HG02840 (cell line): ENCODE results near the gene CHRNA4.

Source experiments
- ATAC-seq: cut with Tn5 transposase; IDR thresholded peaks from one replicate; pipeline ENCODE4 v1.9.1; 2021; ENCODE audit warnings: mild to moderate bottlenecking, moderate library complexity, moderate number of reproducible peaks; ENCODE audit not compliant: unreplicated experiment, low FRiP score

Gene CHRNA4

DNA sequence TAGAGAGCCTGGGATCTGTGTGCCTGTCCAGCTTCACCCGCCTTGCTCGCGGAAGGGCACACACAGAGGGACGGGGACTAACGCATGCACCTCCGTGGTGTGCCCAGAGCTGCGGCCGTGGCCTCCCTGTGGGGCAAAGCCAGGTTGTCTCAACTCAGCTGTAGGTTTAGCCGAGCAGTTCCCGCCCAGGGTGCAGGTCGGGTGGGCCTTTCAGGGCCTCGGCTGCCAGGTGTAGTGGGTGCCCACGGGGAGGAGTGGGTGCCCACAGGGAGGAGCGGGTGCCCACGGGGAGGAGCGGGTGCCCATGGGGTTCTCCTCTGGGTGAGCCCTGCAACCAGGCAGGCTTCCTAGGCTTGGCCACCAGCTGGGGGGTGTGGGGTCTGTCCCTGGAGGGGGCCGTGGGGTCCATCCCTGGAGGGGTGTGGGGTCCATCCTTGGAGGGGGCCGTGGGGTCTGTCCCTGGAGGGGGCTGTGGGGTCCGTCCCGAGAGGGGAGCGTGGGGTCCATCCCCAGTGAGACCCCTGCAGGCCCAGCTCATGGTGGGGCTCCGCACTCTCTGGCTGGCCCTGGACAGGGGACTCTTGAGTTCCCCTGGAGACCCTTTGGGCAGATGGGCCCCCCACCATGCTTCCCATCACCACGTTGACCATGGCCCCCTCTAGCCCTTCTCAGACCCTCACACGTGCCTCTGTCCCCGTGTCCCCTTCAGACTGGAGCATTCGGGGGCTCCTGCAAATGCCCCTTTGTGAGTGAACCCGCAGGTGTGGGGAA lies 37.8 kb upstream of the CHRNA4 start:
- ATAC-seq: no peak

DNA sequence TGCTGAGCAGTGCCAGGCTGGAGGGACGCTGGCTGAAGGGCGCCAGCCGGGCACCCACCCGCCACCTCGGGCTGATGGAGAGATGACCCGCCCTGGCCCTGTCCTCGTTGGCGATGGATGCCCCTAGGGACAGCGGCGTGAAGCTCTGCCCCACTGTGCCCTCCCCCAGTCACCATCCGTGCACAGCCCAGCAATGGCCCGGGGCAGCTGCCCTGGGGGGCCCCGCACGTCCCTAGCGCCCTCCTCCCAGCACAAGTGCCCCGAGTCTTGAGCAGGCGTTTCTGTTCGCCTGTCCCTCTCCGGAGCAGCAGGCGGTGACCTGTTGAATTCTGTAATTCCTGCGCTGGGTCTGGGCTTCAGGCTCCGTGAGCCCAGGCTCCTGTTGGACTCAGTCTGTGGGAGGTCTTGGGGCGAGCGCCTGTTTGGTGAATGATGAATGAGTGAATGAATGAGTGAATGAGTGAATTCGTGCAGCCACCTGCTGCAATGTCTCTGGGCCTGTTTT lies 36.8 kb upstream of the CHRNA4 start:
- ATAC-seq: no peak

DNA sequence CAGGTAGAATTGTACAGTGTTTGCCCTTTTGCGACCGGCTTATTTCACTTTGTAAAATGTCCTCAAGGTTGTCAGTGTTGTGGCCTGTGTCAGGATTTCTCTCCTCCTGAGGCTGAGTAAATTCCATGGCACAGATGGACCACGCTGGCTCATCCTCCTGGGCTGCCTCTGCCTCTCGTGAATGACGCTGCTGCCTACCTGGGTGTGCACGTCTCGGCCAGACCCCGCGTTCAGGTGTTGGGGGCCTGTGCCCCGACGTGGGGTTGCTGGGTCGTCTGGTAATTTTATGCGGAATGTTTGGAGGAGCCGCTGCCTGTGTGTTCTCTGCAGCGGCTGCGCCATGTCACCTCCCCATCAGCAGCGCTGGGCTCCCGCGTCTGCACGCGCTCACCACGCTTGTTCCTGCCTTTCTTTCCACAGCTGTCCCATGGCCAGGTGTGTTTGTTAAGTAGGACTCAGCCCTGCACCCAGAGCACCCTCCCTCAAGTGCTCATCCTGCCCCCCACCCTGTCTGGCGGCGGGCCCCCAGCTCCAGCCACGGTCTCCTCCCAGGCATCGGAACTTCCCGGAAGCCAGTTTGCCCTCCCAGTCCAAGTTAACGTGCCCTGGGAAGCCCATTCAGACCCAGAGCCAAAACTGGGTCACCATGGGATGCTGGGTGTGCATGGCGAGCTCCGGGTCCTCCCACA lies 36.1 kb upstream of the CHRNA4 start:
- no peak for ATAC-seq

DNA sequence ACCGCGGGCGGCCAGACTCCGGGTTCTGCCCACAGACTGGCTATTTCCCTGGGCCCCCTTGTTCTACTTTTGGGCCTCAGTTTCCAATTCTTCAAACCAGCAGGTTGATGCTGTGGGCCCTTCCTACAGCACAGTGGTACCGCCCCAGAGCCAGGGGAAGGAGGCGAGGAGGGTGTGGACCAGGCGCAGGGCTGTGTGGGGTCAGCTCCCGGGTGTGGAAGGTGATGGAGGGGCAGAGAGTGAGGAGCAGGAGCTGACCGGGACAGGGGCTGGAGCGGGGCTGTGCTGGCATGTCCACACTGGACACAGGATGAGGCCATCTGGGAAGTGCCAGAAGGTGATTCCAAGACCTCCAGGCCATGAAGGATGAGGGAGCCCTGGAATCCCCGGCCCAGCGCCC lies 35.2 kb upstream of the CHRNA4 start:
- ATAC-seq: no peak

DNA sequence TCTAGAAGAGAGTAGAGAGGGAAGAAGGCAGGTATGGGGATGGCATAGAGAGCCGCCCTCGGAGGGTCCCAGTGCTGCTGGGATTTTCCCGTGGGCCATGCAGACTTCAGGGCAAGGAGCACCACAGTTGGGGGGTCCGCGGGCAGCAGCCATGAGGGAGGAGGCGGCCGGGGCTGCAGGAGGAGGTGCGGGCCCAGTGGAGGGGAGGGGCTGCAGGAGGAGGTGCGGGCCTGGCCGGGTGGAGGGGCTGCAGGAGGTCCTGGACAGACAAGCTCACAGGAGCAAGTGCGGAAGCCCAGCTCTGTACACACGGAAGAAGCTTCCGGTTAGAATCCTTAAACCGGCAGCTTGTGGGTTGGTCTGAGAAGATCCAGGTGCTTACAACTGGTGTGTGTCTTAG lies 34.6 kb upstream of the CHRNA4 start:
- ATAC-seq: no peak

DNA sequence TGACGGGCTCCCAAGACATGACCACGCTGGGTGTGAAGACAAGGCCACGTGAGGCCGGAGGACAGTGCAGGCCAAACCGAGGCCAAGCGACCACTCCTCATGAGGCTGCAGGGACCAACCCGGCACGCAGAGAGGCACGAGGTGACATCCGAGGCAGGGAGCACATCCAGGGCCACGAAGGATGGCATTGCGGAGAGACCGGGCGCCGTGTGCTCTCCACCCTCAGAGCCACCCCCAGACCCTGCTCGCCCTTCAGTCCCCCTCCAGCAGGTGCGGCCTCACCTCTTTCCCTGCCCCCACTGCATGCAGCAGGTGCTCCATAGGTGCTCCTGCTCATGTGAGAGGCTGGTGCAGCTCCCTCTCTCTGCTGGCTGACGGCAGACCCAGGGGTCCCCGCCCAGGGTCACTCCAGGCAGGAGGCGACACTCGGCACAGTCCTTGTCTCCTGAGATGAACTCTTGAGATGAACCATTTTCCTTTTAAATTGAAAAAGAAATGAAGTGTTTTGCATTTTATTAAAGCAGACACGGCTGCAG lies 33.8 kb upstream of the CHRNA4 start:
- ATAC-seq: no peak

DNA sequence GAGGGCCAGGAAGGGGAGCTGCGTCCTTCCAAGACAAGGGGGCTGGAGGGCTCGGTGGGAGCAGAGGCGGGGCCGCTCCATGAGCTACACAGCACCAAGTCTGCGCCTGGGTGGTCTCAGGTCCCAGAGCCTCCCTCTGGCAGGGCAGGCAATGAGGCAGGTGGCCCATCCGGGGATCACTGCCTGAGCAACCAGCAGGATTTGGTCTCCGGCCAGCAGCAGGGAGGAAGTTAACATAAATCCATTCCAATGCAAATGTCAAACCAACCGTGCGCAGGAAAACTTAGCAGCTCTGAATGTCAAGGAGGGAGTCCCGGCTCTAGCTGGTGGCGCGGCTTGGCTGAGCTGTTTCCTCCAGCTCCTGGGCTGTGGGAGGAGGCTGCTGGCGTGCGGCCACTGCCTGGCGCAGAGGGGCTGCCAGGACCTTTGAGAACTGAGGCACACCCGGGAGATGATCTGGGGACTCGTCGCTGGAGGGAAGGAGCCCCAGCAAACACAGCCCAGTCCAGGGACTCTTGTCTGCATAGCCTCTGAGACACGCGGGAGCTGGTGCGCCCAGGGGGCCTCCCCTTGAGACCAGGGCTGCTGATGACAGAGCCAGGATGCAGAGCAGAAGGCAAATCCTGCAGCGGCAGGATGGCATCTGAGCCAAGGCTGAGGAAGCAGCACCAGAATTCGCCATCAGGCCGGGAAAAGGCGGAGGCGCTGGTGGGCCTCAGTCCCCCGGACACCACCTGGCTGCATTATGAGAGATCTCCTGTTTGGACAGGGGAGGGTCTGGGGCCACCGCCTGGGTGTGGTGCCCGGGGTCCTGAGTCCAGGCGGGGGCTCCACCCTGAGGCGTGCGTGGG lies 33.1 kb upstream of the CHRNA4 start:
- ATAC-seq: no peak

DNA sequence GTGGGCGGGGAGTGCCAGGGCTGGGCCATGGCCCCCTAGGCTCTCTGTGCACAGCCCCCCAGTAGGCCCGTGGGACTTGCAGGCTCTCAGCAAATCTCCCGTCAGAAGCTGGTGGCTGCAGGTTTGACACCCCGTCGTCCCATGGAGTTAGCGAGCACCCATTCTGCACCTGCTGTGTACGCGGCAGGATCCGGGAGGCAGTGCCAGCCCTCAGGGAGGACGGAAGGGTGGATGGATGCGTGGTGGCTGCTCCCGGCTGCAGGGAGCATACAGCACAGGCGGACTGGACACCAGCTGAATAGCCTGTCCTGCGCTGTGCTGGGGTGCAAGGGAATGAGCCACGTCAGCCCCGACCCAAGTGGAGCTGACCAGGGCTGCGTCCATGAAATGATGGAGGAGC lies 32.4 kb upstream of the CHRNA4 start:
- no peak for ATAC-seq

DNA sequence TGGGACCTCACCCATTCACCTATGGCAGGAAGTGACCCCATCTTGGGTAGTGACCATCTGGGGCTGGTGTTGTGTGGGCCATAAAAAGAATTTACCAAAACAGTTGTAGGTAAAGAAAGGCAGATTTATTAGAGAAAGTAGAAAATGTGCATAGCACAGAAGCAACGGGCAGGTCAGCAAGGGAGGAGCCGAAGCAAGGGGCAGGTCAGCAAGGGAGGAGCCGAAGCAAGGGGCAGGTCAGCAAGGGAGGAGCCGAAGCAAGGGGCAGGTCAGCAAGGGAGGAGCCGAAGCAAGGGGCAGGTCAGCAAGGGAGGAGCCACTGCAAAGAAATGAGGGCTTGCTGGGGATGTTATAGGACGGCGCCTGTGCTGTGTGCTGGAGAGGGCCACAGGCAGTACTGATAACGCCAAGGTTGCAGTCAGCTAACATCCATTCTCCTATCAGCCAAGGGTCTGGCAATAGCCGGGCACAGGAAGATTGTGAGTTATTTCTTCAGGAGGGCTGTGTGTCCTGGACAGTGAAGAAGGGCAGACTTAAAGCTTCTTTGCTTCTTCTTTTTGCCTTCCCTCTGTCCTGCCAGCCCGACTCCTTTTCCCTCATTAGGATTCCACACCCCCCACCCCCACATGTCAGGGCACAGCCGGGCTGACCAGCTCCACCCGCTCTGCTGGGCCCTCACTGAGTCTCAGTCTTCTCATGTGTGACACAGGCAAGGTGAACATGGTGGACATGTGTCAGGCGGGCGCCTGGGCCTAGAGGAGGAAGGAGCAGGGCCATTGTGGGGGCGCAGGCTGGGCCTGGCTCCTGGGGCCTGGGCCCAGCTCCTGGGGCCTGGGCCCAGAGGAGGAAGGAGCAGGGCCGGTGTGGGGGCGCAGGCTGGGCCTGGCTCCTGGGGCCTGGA lies 31.6 kb upstream of the CHRNA4 start:
- no peak for ATAC-seq

DNA sequence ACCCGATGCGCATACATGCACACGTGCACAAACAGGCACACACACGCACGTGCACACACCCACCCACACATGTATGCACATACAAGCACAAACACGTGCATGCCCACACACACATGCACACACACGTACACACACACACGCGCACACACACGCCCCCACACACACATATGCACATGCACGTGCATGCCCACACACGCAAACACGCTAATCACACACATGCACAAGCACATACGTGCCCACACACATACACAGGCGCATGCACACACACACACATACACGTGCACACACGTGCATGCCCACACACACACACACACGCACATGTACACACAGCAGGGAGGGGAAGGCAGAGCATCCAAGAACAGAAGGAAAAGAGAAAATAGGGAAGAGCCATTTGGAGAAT lies 26.8 kb upstream of the CHRNA4 start:
- no peak for ATAC-seq

DNA sequence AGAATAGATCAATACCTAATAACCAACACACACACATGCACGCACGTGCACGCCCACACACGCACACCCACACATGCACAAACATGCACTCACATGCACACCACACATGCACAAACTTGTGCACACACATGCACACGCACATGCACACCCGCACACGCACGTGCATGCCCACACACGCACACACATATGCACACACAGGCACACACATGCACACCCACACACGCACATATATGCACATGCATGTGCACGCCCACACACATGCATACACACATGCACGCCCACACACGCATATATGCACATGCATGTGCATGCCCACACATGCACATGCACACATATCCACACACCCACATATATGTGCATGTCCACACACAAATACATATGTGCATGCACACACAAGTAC lies 26.2 kb upstream of the CHRNA4 start:
- no peak for ATAC-seq

DNA sequence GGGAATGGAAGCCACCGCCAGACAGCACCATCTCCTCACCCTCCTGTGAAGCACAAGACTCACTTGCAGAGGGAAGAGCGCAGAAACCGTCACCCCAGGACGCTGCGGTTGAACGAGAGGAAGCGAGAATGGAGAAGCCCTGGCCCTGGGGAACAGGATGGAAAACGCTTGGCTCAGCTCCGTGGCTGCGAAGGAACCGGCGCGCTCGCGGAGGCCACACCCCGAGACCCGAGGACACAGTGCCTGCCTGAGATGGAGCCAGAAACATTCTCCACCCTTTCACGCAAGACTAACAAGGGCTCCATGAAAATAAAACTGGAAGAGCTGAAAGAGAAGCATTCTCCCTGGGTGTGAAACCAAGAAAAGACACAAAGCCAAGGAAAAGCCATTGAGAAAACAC lies 25.3 kb upstream of the CHRNA4 start:
- no peak for ATAC-seq

DNA sequence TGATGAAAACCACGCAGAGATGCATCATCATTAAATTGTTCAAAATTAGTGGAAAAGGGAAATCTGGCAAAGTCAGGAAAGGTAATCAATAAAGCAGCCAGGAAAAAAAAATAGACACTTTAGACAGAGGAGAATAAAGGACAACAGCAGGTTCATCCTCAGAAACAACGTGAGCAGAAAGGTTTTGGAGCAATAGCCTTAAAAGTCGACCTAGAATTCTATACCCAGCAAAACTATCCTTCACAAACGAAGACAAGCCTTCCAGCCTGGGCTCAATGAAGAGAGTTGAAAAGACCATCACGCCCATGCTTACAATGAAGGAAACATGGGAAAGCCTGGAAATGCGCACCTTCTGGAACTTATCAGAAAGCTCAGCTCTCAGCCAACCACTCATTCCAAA lies 24.7 kb upstream of the CHRNA4 start:
- no peak for ATAC-seq

DNA sequence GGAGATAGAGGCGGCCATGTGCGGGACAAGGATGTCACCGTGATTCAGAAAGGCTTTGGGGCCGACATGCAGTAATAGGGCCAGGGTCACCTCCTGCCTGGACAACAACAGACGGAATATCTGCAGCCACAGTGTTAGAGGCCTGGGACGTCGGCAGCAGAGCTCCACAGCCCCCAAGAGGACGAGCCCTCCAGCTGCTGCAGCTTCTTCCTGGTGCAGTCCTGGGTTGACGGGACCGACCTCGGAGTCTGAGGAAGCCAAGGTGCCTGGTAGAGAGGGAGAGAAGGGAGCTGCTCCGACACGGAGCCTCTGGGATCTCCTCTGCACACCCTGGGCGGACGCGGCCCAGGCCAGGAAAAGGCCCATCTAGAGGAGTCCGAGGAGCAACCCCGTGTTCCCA lies 23.2 kb upstream of the CHRNA4 start:
- no peak for ATAC-seq

DNA sequence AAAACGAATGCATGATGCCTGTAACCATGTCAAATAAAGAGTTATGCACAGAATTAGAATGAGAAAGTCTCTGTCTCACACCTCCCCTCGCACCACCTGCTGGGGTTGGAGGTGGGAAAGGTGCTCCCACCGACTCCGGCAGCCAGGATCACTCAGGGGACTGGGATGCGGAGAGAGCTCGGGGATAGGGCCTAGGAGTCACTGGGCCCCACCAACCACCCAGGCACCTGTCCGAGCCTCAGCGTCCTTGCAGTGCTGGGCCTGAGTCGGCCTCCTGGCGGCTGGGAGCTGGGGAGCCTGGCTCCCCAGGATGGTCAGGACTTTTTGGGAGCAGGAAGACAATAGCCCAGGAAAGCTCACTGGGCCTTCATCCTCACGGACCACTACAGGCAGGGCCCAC lies 22.4 kb upstream of the CHRNA4 start:
- no peak for ATAC-seq

DNA sequence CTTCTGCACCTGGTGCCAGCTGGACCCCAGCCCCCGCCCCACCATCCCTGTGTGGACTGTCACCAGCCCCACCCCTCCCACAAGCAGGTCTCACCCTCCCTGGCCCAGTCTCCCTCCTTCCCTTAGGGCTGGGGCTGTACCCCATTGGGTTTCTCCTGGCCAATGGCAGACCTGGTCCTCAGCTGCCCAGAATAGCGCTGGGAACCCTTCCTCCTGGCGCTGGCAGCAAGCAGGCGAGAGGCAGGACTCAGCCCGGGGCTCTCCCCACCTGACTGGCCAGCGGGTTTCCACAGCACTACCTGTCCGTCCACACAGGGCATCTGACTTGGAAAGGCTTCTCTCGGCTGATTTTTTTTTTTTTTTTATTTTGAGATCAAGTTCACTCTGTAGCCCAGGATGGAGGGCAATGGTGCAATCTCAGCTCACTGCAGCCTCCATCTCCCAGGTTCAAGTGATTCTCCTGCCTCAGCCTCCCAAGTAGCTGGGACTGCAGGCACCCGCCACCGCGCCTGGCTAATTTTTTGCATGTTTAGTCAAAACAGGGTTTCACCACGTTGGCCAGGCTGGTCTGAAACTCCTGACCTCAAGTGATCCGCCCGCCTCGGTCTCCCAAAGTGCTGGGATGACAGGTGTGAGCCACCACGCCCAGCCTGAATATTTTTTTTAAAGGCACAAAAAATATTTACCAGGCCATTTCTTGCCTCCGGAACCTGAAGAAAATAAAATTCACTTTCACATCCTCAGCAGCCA lies 21.6 kb upstream of the CHRNA4 start:
- ATAC-seq: no peak

DNA sequence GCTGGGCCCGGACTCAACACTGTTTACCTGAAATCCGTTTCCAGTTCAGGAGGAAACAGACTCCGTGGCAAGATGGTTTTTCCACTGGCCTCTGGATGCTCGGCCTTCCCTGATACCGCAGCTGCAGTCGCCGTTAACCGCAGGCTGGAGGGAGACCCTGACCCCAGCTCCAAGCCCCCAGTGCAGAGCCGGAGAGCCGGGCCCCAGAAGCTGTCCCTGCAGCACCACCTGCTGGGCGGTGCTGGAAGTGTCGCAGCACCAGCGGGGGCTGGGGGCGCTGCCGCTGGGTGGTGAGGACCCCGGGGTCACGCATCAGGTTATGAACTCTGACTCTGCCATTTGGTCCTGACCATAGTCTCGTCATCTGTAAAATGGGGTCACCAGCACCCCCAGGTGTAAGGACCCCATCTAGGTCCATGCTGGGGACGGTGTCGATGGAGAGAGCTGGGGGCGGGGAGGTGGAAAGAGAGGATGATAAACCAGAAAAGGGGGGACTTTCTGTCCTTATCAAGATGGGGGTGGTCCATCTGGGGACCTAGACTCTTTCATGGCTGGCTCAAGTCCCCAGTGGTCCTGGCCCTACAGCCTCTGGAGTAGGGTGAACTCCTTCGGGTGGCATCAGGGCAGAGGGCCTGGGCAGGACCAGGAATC lies 20.8 kb upstream of the CHRNA4 start:
- ATAC-seq: no peak

DNA sequence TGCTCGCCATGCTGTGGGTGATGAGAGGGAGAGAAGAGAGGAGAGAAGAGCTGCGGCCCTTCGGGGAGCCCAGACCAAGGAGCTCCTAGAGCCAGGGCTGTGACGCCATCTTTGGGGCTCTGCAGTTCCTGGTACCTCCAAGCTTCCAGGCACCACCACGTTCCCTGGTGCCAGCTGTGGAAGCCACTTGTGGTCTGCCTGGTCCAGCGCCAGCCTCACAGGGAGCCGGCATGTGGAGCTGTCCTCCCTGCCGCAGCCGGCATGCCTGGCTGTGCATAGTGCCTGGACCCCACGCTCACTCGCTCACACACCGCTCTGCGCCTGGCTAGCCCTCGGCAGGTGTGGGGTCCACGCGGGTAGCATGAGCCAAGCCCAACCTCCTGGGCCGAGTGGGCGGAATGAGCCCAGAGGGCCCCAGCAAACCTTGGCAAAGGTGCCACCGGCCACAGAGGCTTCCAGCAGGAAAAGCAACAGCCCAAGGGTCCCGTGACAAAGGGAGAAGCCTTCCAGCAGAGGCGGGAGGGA lies 19.3 kb upstream of the CHRNA4 start:
- no peak for ATAC-seq
